HAP-1 (cell line): ENCODE data around the gene OR2H2.

Source experiments
- DNase-seq, 2 experiments: peaks; one replicate each; pipeline ENCODE4 v3.0.0-alpha.2; 2016 to 2020; ENCODE audit warnings: low spot score in 2 of 2
- H3K27me3 ChIP-seq: fragments of 250-450 bp; sonication (Bioruptor Pico); 2 replicates; pipeline ENCODE4 v1.5.1; 2020; ENCODE audit warnings: low read depth, mild to moderate bottlenecking, moderate library complexity
- H3K36me3 ChIP-seq: fragments of 250-450 bp; sonication (Bioruptor Pico); replicated peaks from 2 replicates; pipeline ENCODE4 v1.5.1; 2020; ENCODE audit warnings: mild to moderate bottlenecking
- H3K4me1 ChIP-seq: fragments of 250-450 bp; sonication (Bioruptor Pico); 2 replicates; pipeline ENCODE4 v1.5.1; 2020; ENCODE audit warnings: mild to moderate bottlenecking
- H3K4me3 ChIP-seq: fragments of 250-450 bp; sonication (Bioruptor Pico); 2 replicates; pipeline ENCODE4 v1.5.1; 2020; ENCODE audit warnings: mild to moderate bottlenecking, moderate library complexity
- H3K9me3 ChIP-seq: fragments of 250-450 bp; sonication (Bioruptor Pico); 2 replicates; pipeline ENCODE4 v1.5.1; 2020; ENCODE audit warnings: mild to moderate bottlenecking, moderate library complexity
- in situ Hi-C: fragments of 300-500 bp; cut with MboI; formaldehyde crosslinking; loops from 3 replicates; pipeline ENCODE4 v1.14.3; 2020; ENCODE audit warnings: low sequenced_read_pairs, inconsistent platforms, mixed read lengths

Gene OR2H2

GRCh38 chr6:29628419-29629281 is 43.7 kb downstream of the OR2H2 start:
- Histone ChIP-seq H3K9me3 (no peaks in the 10 kb centered on the region), H3K4me1 (peaks cover 14% of the 10 kb centered on the region), H3K36me3 (peaks cover 4% of the 10 kb centered on the region), H3K4me3 (peak overlapping the region; percentile 53), H3K27me3 (no peaks in the 10 kb centered on the region)
- peak; percentile 90 to 94 for DNase-seq
- in situ Hi-C loops = no loop called here

GRCh38 chr6:29629571-29629970 is 44.6 kb downstream of the OR2H2 start:
- Histone ChIP-seq H3K4me3 (peak overlapping the region; percentile 53; the same call in 1 of the 2 replicates), H3K4me1 (peaks cover 14% of the 10 kb centered on the region)
- no peak for DNase-seq

GRCh38 chr6:29630315-29630714 is 45.4 kb downstream of the OR2H2 start:
- no peak for DNase-seq
- Histone ChIP-seq H3K27me3 (no peaks in the 10 kb centered on the region), H3K4me1 (peaks cover 14% of the 10 kb centered on the region), H3K9me3 (no peaks in the 10 kb centered on the region), H3K4me3 (no peak overlapping the region), H3K36me3 (no peaks in the 10 kb centered on the region)
- in situ Hi-C loops = no loop called here

More at GRCh38 chr6:29629571-29629970, 44.6 kb downstream of the OR2H2 start:
- no peaks in the 10 kb centered on the region for H3K27me3 ChIP-seq
- H3K9me3 ChIP-seq = no peaks in the 10 kb centered on the region
- no peaks in the 10 kb centered on the region; the same call in 1 of the 2 replicates for H3K36me3 ChIP-seq
- in situ Hi-C loops = no loop called here

GRCh38 chr6:29631209-29631810 is 46.4 kb downstream of the OR2H2 start:
- H3K27me3 ChIP-seq = no peaks in the 10 kb centered on the region
- H3K4me1 ChIP-seq = peaks cover 14% of the 10 kb centered on the region
- peak overlapping the region; percentile 67 for H3K4me3 ChIP-seq
- no peaks in the 10 kb centered on the region for H3K9me3 ChIP-seq
- H3K36me3 ChIP-seq = no peaks in the 10 kb centered on the region
- in situ Hi-C loops = no loop called here
- DNase-seq = peak in 1 of 2 experiments; percentile 29

GRCh38 chr6:29631860-29632731 is 47.2 kb downstream of the OR2H2 start:
- Histone ChIP-seq H3K36me3 (no peaks in the 10 kb centered on the region), H3K4me3 (peak overlapping the region; percentile 67), H3K27me3 (no peaks in the 10 kb centered on the region), H3K4me1 (peaks cover 14% of the 10 kb centered on the region), H3K9me3 (no peaks in the 10 kb centered on the region)
- in situ Hi-C loops = no loop called here
- DNase-seq = peak; percentile 67 to 87

GRCh38 chr6:29632789-29633533 is 48.0 kb downstream of the OR2H2 start, which contains the start of gene GABBR1:
GABBR1 (minus strand) TSS chr6:29633183; CDS start chr6:29632385, 798 bp downstream.
- H3K4me3 ChIP-seq = peak within 1 kb of the TSS; percentile 67
- in situ Hi-C loops = no loop called here
- H3K27me3 ChIP-seq = no peaks in the 10 kb centered on the region
- no peaks in the 10 kb centered on the region for H3K36me3 ChIP-seq
- H3K9me3 ChIP-seq = no peaks in the 10 kb centered on the region
- peak; percentile 92 to 95 for DNase-seq
- peaks cover 14% of the 10 kb centered on the region for H3K4me1 ChIP-seq

- Histone ChIP-seq H3K27me3 (no peaks in the 10 kb centered on the region), H3K9me3 (no peaks in the 10 kb centered on the region), H3K4me3 (peak overlapping the region; percentile 67), H3K36me3 (no peaks in the 10 kb centered on the region), H3K4me1 (peaks cover 14% of the 10 kb centered on the region)
- peak in 1 of 2 experiments; percentile 26 for DNase-seq
- in situ Hi-C loops = no loop called here
Measured at GRCh38 chr6:29633534-29633905, 48.6 kb downstream of the OR2H2 start.

GRCh38 chr6:29637247-29637646 is 52.3 kb downstream of the OR2H2 start:
- Histone ChIP-seq H3K4me1 (no peaks in the 10 kb centered on the region; the same call in 1 of the 2 replicates), H3K9me3 (no peaks in the 10 kb centered on the region), H3K27me3 (no peaks in the 10 kb centered on the region), H3K4me3 (no peak overlapping the region), H3K36me3 (no peaks in the 10 kb centered on the region)
- no peak for DNase-seq
- in situ Hi-C loops = no loop called here
